ENCODE results near the gene MTCL3.

Gene MTCL3

GRCh38 chr6:127446356-127446755 lies 72.8 kb downstream of the MTCL3 start:
- TF ChIP-seq CTCF (IDR thresholded peaks at IDR 0.05 in 2 of 3, conservative IDR thresholded peaks at IDR 0.05 in 1 of 3; ENCODE audit: borderline replicate concordance in 1 of 3, insufficient read depth in 1 of 3, low read depth in 2 of 3, low read length in 2 of 3), result no peak
- TF ChIP-seq SRF (IDR thresholded peaks at IDR 0.05; ENCODE audit: low read depth), result no peak
- TF ChIP-seq POLR2A (IDR thresholded peaks at IDR 0.05; ENCODE audit: borderline replicate concordance, extremely low read depth, insufficient read depth, insufficient read length), result no peak
- no peak for TF ChIP-seq EZH2phosphoT487 (IDR thresholded peaks at IDR 0.05; ENCODE audit: borderline replicate concordance)
- no peak for TF ChIP-seq FOSL1 (IDR thresholded peaks at IDR 0.05; ENCODE audit: low read depth)
- TF ChIP-seq ZFX (IDR thresholded peaks at IDR 0.05), result no peak
- TF ChIP-seq POLR2AphosphoS5 (IDR thresholded peaks at IDR 0.05; ENCODE audit: low read depth, low read length), result no peak
- no peak for TF ChIP-seq RAD21 (IDR thresholded peaks at IDR 0.05; ENCODE audit: low read depth)
- TF ChIP-seq MAX (IDR thresholded peaks at IDR 0.05), result no peak
- TF ChIP-seq ELF1 (IDR thresholded peaks at IDR 0.05; ENCODE audit: borderline replicate concordance, low read depth), result no peak
- no peak for TF ChIP-seq JUND (IDR thresholded peaks at IDR 0.05)
- no peak for TF ChIP-seq CBX3 (IDR thresholded peaks at IDR 0.05; ENCODE audit: low read depth)
- no peak for TF ChIP-seq EZH2 (IDR thresholded peaks at IDR 0.05)
- TF ChIP-seq SP1 (IDR thresholded peaks at IDR 0.05; ENCODE audit: low read depth), result no peak
- no peak for TF ChIP-seq TCF7L2 (IDR thresholded peaks at IDR 0.05; ENCODE audit: borderline replicate concordance, extremely low read depth, insufficient read depth, insufficient read length)
- Histone ChIP-seq H4K20me1 (ENCODE audit: insufficient read depth) (no peaks in the 10 kb centered on the region), H3K4me2 (ENCODE audit: low read length) (no peak overlapping the region), H3K79me2 (ENCODE audit: insufficient read depth, low read length) (no peaks in the 10 kb centered on the region), H3K27me3 (ENCODE audit: insufficient read depth, low read length) (no peaks in the 10 kb centered on the region), H3K9ac (ENCODE audit: low read length) (no peak overlapping the region), H2AFZ (ENCODE audit: low read depth, low read length, poor library complexity, severe bottlenecking) (no peak overlapping the region), H3K4me1 (ENCODE audit: control insufficient read depth in 1 of 2, insufficient read depth in 2 of 2, low read length in 2 of 2) (no peaks in the 10 kb centered on the region), H3K9me2 (ENCODE audit: insufficient read depth) (no peaks in the 10 kb centered on the region), H3K9me3 (ENCODE audit: control insufficient read depth in 1 of 2, insufficient read depth in 1 of 2, low read depth in 1 of 2, low read length in 2 of 2) (no peaks in the 10 kb centered on the region), H3K4me3 (replicated peaks in 1 of 2; ENCODE audit: low read depth in 1 of 2, low read length in 2 of 2) (no peak overlapping the region), H3K36me3 (ENCODE audit: control insufficient read depth in 1 of 2, insufficient read depth in 2 of 2, low read length in 2 of 2) (no peaks in the 10 kb centered on the region), H3K27ac (ENCODE audit: low read depth, low read length) (no peak overlapping the region)
- no peak for ATAC-seq
- POLR2A ChIA-PET, result no interaction called here
- no TSS peak for BruUV-seq (replicated peaks)
- intact Hi-C loops (cut with micrococcal nuclease), result no loop called here
- RAD21 ChIA-PET (ENCODE audit: low non-redundant PET in 1 of 2, low total read pairs in 2 of 2, uncharacterized antibody in 2 of 2, unreplicated experiment in 2 of 2), result no interaction called here
- DNase-seq (ENCODE audit: low read depth, low spot score), result no peak
- CTCF ChIA-PET, result no interaction called here
